WERI-Rb-1 (cell line): ENCODE results near the gene HOXC5.
A peak's percentile ranks its signal among the peaks of the same experiment; 100 is the strongest.

Source experiments
- DNase-seq: peaks from one replicate; pipeline ENCODE4 v3.0.0-alpha.2; 2020
- H3K27ac ChIP-seq: fragments of 250-450 bp; sonication (Bioruptor Pico); 2 replicates; pipeline ENCODE4 v1.5.1; 2020; ENCODE audit warnings: mild to moderate bottlenecking, moderate library complexity
- H3K27me3 ChIP-seq: fragments of 250-450 bp; sonication (Bioruptor Pico); 2 replicates; pipeline ENCODE4 v1.5.1; 2021; ENCODE audit warnings: mild to moderate bottlenecking, low read depth, moderate library complexity; ENCODE audit not compliant: insufficient read depth, severe bottlenecking
- H3K36me3 ChIP-seq: fragments of 250-450 bp; sonication (Bioruptor Pico); 2 replicates; pipeline ENCODE4 v1.5.1; 2020; ENCODE audit warnings: mild to moderate bottlenecking, moderate library complexity
- H3K4me3 ChIP-seq: 2 replicates; pipeline ENCODE4 v1.5.1; 2011; ENCODE audit warnings: low read depth, mild to moderate bottlenecking, control low read depth, low read length
- H3K9me3 ChIP-seq: fragments of 250-450 bp; sonication (Bioruptor Pico); 2 replicates; pipeline ENCODE4 v1.5.1; 2021; ENCODE audit warnings: mild to moderate bottlenecking, moderate library complexity; ENCODE audit not compliant: severe bottlenecking
- TF ChIP-seq, protein P1 (sequence below): IDR thresholded peaks from 2 replicates; pipeline ENCODE4 v1.5.1; 2011; ENCODE audit warnings: low read depth, mild to moderate bottlenecking, control low read depth, inconsistent platforms, low read length

The HOXC5 gene

DNA sequence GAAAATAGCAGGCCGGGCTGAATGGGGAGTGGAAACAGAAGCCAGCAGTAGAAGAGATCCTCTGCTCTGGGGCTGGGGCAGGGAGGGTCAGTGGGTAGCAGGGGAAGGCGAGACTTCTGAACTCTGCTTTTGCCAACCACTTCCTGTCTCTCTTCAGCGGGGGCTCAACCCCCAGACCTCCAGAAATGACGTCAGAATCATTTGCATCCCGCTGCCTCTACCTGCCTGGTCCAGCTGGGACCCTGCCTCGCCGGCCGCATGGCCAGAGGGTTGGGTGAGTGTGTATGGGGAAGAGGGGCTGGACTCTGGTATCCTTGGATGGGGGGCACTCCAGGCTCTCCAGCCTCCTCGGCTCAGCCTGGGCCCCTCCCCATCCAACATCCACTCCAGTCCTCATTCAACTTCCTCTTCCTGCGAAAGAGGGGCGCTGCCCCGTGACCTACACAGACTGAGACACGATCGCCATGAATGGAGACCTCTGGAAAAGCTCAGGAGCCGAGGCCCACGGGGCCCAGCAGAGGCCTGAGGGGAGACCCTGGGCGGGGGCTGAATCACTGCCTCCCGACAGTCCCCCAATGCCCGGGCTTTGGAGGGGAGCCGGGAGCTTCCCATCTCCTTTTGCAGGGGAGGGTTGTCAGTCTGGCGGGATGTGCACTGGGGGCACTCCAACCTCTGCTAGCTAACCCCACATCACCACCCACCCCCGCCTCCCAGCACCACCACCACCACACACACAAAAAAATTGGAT lies 20.3 kb downstream of the HOXC5 start:
- Histone ChIP-seq H3K27ac (peak overlapping the region; percentile 81), H3K4me3 (peak overlapping the region; percentile 90), H3K27me3 (no peaks in the 10 kb centered on the region), H3K36me3 (peaks cover 4% of the 10 kb centered on the region), H3K9me3 (no peaks in the 10 kb centered on the region)
- no peak for DNase-seq
- TF ChIP-seq, protein P1, sequence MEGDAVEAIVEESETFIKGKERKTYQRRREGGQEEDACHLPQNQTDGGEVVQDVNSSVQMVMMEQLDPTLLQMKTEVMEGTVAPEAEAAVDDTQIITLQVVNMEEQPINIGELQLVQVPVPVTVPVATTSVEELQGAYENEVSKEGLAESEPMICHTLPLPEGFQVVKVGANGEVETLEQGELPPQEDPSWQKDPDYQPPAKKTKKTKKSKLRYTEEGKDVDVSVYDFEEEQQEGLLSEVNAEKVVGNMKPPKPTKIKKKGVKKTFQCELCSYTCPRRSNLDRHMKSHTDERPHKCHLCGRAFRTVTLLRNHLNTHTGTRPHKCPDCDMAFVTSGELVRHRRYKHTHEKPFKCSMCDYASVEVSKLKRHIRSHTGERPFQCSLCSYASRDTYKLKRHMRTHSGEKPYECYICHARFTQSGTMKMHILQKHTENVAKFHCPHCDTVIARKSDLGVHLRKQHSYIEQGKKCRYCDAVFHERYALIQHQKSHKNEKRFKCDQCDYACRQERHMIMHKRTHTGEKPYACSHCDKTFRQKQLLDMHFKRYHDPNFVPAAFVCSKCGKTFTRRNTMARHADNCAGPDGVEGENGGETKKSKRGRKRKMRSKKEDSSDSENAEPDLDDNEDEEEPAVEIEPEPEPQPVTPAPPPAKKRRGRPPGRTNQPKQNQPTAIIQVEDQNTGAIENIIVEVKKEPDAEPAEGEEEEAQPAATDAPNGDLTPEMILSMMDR = no peak

DNA sequence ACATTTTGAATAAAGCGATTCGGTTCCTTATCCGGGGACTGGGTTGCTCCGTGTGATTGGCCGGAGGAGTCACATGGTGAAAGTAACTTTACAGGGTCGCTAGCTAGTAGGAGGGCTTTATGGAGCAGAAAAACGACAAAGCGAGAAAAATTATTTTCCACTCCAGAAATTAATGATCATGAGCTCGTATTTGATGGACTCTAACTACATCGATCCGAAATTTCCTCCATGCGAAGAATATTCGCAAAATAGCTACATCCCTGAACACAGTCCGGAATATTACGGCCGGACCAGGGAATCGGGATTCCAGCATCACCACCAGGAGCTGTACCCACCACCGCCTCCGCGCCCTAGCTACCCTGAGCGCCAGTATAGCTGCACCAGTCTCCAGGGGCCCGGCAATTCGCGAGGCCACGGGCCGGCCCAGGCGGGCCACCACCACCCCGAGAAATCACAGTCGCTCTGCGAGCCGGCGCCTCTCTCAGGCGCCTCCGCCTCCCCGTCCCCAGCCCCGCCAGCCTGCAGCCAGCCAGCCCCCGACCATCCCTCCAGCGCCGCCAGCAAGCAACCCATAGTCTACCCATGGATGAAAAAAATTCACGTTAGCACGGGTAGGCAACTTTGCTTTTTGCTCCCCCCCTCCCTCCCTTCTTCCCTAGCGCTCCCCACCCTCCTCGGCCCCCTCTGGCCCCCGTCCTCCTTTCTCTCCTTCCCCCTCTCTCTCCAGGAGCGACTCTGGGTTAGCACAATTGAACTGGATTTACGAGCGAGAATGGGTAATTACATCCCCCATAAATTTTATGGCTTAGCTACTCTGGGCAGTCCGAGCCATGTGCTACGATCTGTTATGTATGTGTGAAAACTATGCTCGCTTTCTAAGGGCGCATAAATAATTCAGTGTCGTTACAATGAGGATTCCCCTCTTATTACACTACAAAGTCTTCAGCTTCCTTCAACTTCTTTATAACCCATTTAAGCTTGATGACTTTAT lies 21.2 kb downstream of the HOXC5 start, which contains the start of gene HOXC4:
Gene HOXC4 (plus strand): TSS at position 85 of the 991 bp plus-strand sequence. CDS start 88 bp downstream, at position 173.
- Histone ChIP-seq H3K9me3 (no peaks in the 10 kb centered on the region), H3K27ac (peak within 1 kb of the TSS; percentile 81), H3K4me3 (peak within 1 kb of the TSS; percentile 90), H3K36me3 (peaks cover 4% of the 10 kb centered on the region), H3K27me3 (no peaks in the 10 kb centered on the region)
- TF ChIP-seq, protein P1 = no peak
- DNase-seq = no peak

DNA sequence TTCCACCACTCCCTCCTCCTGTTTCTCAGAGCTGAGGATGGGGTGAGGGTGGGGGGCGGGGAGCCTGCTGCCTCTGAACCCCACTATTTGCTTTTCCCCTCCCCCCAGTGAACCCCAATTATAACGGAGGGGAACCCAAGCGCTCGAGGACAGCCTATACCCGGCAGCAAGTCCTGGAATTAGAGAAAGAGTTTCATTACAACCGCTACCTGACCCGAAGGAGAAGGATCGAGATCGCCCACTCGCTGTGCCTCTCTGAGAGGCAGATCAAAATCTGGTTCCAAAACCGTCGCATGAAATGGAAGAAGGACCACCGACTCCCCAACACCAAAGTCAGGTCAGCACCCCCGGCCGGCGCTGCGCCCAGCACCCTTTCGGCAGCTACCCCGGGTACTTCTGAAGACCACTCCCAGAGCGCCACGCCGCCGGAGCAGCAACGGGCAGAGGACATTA lies 21.9 kb downstream of the HOXC5 start:
- DNase-seq = no peak
- TF ChIP-seq, protein P1 = no peak
- Histone ChIP-seq H3K9me3 (no peaks in the 10 kb centered on the region), H3K27ac (peak overlapping the region; percentile 81), H3K36me3 (peaks cover 4% of the 10 kb centered on the region), H3K27me3 (no peaks in the 10 kb centered on the region), H3K4me3 (peak overlapping the region; percentile 90)

DNA sequence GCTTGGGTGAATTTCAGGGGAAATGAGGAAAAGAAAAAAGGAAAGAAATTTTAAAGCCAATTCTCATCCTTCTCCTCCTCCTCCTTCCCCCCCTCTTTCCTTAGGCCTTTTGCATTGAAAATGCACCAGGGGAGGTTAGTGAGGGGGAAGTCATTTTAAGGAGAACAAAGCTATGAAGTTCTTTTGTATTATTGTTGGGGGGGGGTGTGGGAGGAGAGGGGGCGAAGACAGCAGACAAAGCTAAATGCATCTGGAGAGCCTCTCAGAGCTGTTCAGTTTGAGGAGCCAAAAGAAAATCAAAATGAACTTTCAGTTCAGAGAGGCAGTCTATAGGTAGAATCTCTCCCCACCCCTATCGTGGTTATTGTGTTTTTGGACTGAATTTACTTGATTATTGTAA lies 22.7 kb downstream of the HOXC5 start:
- no peak for DNase-seq
- H3K27me3 ChIP-seq = no peaks in the 10 kb centered on the region
- TF ChIP-seq, protein P1 = no peak

DNA sequence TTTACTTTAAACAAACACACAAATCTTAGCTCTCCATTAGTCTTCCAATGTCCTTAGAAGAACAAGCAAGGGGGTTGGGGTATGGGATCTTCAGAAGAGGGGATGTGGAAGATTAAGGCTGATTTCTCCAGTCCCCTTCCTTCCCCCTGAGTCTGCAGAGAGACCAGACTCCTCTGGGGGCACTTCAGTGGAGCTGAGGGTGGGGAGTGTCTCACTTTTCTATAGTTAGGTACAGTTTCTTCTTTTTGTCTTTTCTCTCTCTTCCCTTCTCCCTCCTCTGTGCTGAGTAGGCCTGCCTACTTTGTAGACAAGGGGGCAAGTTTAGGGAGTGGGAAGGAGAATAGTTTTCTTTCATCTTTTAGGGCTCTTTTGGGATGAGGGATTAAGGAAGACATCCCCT lies 23.3 kb downstream of the HOXC5 start:
- DNase-seq = no peak
- no peaks in the 10 kb centered on the region for H3K9me3 ChIP-seq
- no peak overlapping the region for H3K4me3 ChIP-seq
- TF ChIP-seq, protein P1 = no peak
- peaks cover 4% of the 10 kb centered on the region for H3K36me3 ChIP-seq
- H3K27ac ChIP-seq = no peak overlapping the region
- no peaks in the 10 kb centered on the region for H3K27me3 ChIP-seq

More for the DNA sequence above, 22.7 kb downstream of the HOXC5 start:
- Histone ChIP-seq H3K4me3 (no peak overlapping the region), H3K9me3 (no peaks in the 10 kb centered on the region), H3K36me3 (peaks cover 4% of the 10 kb centered on the region), H3K27ac (no peak overlapping the region)
